Keratinocyte (primary cell): ENCODE measurements around the gene USP49. TPM values are rescaled to one million over a fixed set of nuclear protein-coding genes. Genes with fewer than 3 reads are reported as not detected.

Experiments
- DNase-seq: peaks from one replicate; pipeline ENCODE4 v3.0.0-alpha.2; 2011; ENCODE audit warnings: low read depth, missing footprints, low spot score
- FAIRE-seq: peaks from 2 replicates; lab custom pipeline; 2011; peaks lifted over from hg19 to GRCh38; lab: Jason Lieb, UNC
- H2AFZ ChIP-seq: 2 replicates; pipeline ENCODE4 v1.6.0; 2012; ENCODE audit warnings: low read length, control low read depth, inconsistent platforms; ENCODE audit not compliant: control insufficient read depth
- H3K27ac ChIP-seq: 2 replicates; pipeline ENCODE4 v1.5.1; 2011; ENCODE audit warnings: low read length; ENCODE audit not compliant: control insufficient read depth, insufficient read depth
- H3K27me3 ChIP-seq: 3 replicates; pipeline ENCODE4 v1.6.0; 2011; ENCODE audit warnings: low read length; ENCODE audit not compliant: control insufficient read depth, insufficient read depth; ENCODE audit errors: extremely low read depth
- H3K36me3 ChIP-seq, 2 experiments: 2 replicates in 1 of 2; 3 replicates in 1 of 2; pipeline ENCODE4 v1.5.1; 2011; ENCODE audit warnings: low read length in 2 of 2, mild to moderate bottlenecking in 1 of 2; ENCODE audit not compliant: control insufficient read depth in 2 of 2, insufficient read depth in 2 of 2; ENCODE audit errors: extremely low read depth in 1 of 2
- H3K4me1 ChIP-seq: 3 replicates; pipeline ENCODE4 v1.5.1; 2011; ENCODE audit warnings: low read length; ENCODE audit not compliant: control insufficient read depth, insufficient read depth; ENCODE audit errors: extremely low read depth
- H3K4me2 ChIP-seq: 3 replicates; pipeline ENCODE4 v1.6.0; 2011; ENCODE audit warnings: low read depth, low read length; ENCODE audit not compliant: control insufficient read depth, insufficient read depth; ENCODE audit errors: extremely low read depth
- H3K4me3 ChIP-seq, 3 experiments: fragments of 200-600 bp in 1 of 3; sonication (generic) in 1 of 3; 2 replicates in 2 of 3; 3 replicates in 1 of 3; pipeline ENCODE4 v1.5.1; 2011 to 2016; ENCODE audit warnings: low read length in 3 of 3, mild to moderate bottlenecking in 3 of 3, control low read depth in 2 of 3, inconsistent platforms in 1 of 3, low read depth in 1 of 3, mixed read lengths in 1 of 3, mixed run types in 1 of 3, moderate library complexity in 1 of 3; ENCODE audit not compliant: control insufficient read depth in 2 of 3, insufficient read depth in 2 of 3; ENCODE audit errors: extremely low read depth in 1 of 3
- H3K79me2 ChIP-seq: 2 replicates; pipeline ENCODE4 v1.6.0; 2012; ENCODE audit warnings: low read length; ENCODE audit not compliant: control insufficient read depth, insufficient read depth
- H3K9ac ChIP-seq: 3 replicates; pipeline ENCODE4 v1.6.0; 2011; ENCODE audit warnings: low read length; ENCODE audit not compliant: control insufficient read depth, insufficient read depth; ENCODE audit errors: extremely low read depth
- H3K9me1 ChIP-seq: 3 replicates; pipeline ENCODE4 v1.6.0; 2011; ENCODE audit warnings: low read length; ENCODE audit not compliant: control insufficient read depth, insufficient read depth; ENCODE audit errors: extremely low read depth
- H3K9me3 ChIP-seq: 2 replicates; pipeline ENCODE4 v1.5.1; 2012; ENCODE audit warnings: low read depth, low read length; ENCODE audit not compliant: control insufficient read depth
- H4K20me1 ChIP-seq: 3 replicates; pipeline ENCODE4 v1.6.0; 2011; ENCODE audit warnings: low read length; ENCODE audit not compliant: control insufficient read depth, insufficient read depth; ENCODE audit errors: extremely low read depth
- CTCF ChIP-seq, 3 experiments: IDR thresholded peaks in 1 of 3; conservative IDR thresholded peaks in 1 of 3; optimal IDR thresholded peaks in 1 of 3; 2 replicates in 2 of 3; 3 replicates in 1 of 3; pipeline versions ENCODE3 to v1.5.1; 2011; ENCODE audit warnings: low read length in 3 of 3, mild to moderate bottlenecking in 3 of 3, moderate library complexity in 2 of 3, control low read depth in 1 of 3, inconsistent platforms in 1 of 3; ENCODE audit not compliant: insufficient read depth in 2 of 3; ENCODE audit errors: extremely low read depth in 1 of 3
- EZH2 ChIP-seq: IDR thresholded peaks from one replicate; pipeline ENCODE4 v1.6.1; 2012; ENCODE audit warnings: inconsistent platforms, mild to moderate bottlenecking, low read length, moderate library complexity
- dilution Hi-C: fragments of 300-500 bp; cut with MboI; formaldehyde crosslinking; loops from one replicate; pipeline ENCODE4 v1.7.0; 2020; ENCODE audit warnings: low sequenced_read_pairs; ENCODE audit not compliant: extremely low pct_ligation_motif_present
- polyA plus RNA-seq, 5 experiments: library from polyadenylated mRNA; depleted of rRNA in 3 of 5; stranded (reverse) in 3 of 5; stranded (forward) in 1 of 5; unstranded in 1 of 5; fragments of >200 nt; gene quantifications; 1 replicate in 1 of 5; 2 replicates in 3 of 5; 3 replicates in 1 of 5; pipeline versions ENCODE4 v1.2.1 to v1.2.3, GENCODE V29; 2011 to 2012; ENCODE audit warnings: missing spikeins in 2 of 5, low read depth in 1 of 5, low replicate concordance in 1 of 5

The USP49 gene
- polyA plus RNA-seq, 1 donor (not counting 4 experiments of a cell fraction or from before 2014, with no cell fraction given), result 2.3 TPM

GRCh38 chr6:41892921-41893564 lies 2.1 kb downstream of the USP49 start:
- dilution Hi-C loops, result no loop called here
- no peak overlapping the region for H3K27ac ChIP-seq
- H3K9ac ChIP-seq, result no peak overlapping the region
- H3K4me1 ChIP-seq, result peaks cover 14% of the 10 kb centered on the region
- no peaks in the 10 kb centered on the region for H3K9me1 ChIP-seq
- no peaks in the 10 kb centered on the region for H3K9me3 ChIP-seq
- H3K4me2 ChIP-seq, result no peak overlapping the region
- FAIRE-seq (no peak), DNase-seq (no peak)
- H3K4me3 ChIP-seq, result no peak overlapping the region
- no peaks in the 10 kb centered on the region for H3K79me2 ChIP-seq
- no peak overlapping the region for H2AFZ ChIP-seq
- no peaks in the 10 kb centered on the region for H4K20me1 ChIP-seq
- peaks cover 3 to 4% of the 10 kb centered on the region in 2 experiments for H3K36me3 ChIP-seq
- no peaks in the 10 kb centered on the region for H3K27me3 ChIP-seq
- TF ChIP-seq EZH2 (no peak), CTCF (optimal IDR thresholded peaks at IDR 0.05 in 1 of 3, IDR thresholded peaks at IDR 0.05 in 1 of 3, conservative IDR thresholded peaks at IDR 0.05 in 1 of 3; ENCODE audit: extremely low read depth in 1 of 3, insufficient read depth in 2 of 3, low read length in 3 of 3) (no peak)

GRCh38 chr6:41887331-41887751 lies 7.8 kb downstream of the USP49 start:
- peaks cover 1 to 4% of the 10 kb centered on the region in 2 experiments for H3K36me3 ChIP-seq
- FAIRE-seq (no peak), DNase-seq (no peak)
- H3K9me1 ChIP-seq, result no peaks in the 10 kb centered on the region
- no peaks in the 10 kb centered on the region for H3K9me3 ChIP-seq
- no peak overlapping the region for H3K27ac ChIP-seq
- H3K4me3 ChIP-seq, result no peak overlapping the region
- no peaks in the 10 kb centered on the region for H4K20me1 ChIP-seq
- H3K4me1 ChIP-seq, result no peaks in the 10 kb centered on the region
- dilution Hi-C loops, result no loop called here
- no peak overlapping the region for H2AFZ ChIP-seq
- TF ChIP-seq CTCF (optimal IDR thresholded peaks at IDR 0.05 in 1 of 3, IDR thresholded peaks at IDR 0.05 in 1 of 3, conservative IDR thresholded peaks at IDR 0.05 in 1 of 3; ENCODE audit: extremely low read depth in 1 of 3, insufficient read depth in 2 of 3, low read length in 3 of 3) (no peak), EZH2 (no peak)
- no peak overlapping the region for H3K4me2 ChIP-seq
- no peaks in the 10 kb centered on the region for H3K27me3 ChIP-seq
- H3K9ac ChIP-seq, result no peak overlapping the region
- no peaks in the 10 kb centered on the region for H3K79me2 ChIP-seq
